ENCODE measurements around the gene SLFNL1.

DNA sequence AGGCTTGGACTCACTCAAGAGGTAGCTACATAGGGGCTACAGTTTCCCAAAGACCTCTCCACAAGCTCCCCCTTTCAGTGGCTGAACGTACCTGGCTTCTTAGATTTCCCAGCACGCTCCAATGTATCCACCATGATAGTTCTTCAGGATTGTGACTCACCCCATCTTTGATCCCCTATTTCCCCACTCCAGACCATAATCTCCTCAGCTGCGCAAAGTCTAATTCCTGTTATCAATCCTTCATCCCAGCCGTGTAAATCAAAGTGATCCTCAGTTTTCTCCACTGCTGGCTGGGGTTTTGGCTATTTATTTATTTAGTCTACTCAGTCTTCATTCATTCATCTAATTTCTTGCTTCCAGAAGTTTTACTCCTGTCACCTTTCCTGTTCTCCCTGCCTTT is 55.1 kb downstream of the SLFNL1 start:
- no peak for TF ChIP-seq CTCF (IDR thresholded peaks at IDR 0.05)
- no peak for TF ChIP-seq POLR2A (IDR thresholded peaks at IDR 0.05)
